SIG-M5 treated with dmso at 0.1 percent for 504 hours (cell line): ENCODE measurements around the gene ADD1.

Experiments
- DNase-seq: peaks from one replicate; lab custom pipeline; 2025; ENCODE audit not compliant: unreplicated experiment; lab: John Stamatoyannopoulos, UW

The ADD1 gene

GRCh38 chr4:2961811-2962441 lies 118.3 kb downstream of the ADD1 start:
- peak; percentile 66 for DNase-seq

DNA sequence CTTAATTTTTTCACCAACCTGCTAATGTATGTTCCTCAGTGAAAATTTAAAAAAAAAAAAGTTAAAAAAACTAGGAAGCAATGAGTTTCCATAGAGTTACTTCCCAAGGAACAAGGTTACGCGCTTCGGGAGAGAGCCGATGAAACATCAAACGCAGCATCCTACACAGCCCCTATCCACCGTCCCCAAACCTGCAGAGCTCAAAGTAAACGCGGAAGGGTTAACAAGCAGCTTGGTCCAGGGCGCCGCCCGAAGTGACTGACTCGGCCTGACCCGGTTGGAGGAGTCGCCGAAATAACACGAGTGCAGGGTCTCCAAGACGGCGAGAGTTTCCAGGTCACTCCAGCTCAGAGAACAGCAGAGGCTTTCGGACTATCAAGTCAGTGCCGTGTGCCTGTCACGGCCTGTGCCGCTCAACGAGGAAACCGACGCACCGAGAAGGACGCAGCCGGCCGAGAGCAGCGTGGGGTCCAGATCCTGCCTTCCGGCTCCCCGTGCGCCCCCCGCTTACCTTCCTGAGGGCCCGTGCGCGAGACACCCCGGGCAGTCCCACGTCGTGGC lies 119.0 kb downstream of the ADD1 start:
- peak; percentile 29 for DNase-seq

DNA sequence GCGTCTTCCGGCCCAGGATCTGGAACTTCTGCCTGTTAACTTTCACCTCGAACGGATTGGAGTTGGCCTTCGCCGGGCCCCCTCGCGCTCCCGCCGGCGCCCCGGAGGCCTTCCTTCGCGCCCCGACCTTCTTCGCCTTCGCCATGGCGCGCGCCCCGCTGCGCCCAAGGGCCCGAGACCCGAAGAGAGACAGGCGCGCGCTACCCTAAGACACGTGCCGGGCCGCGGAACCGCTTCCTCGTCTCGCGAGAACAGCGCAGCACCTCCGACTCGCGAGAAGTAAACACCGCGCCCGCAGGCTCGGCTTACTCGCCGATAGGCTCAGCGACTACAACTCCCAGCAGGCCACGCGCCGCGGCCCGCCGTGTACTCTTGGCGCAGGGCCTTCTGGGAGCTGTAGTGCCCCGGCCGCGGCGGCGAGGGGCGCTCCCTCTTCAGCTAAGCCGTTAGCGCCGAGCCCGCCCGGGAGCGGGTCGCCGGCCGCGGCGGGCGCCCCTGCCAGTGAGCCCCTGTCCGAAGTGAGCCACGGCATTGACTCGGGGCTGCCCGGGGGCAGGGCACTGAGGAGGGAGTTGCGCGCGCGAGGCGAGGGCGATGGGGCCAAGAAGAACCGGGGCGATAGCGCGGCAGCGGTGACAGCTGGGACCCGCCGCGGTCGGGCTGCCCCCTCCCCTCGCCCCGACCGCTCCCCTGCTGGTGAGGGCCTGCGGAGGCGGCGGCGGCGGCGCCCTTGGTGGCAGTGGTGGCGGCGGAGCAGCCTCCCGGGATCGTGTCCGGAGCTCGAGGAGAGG lies 119.7 kb downstream of the ADD1 start, which contains the start of the genes GRK4 and NOP14:
Gene GRK4, plus strand, starts transcription at position 397 of the 791 bp plus-strand sequence. CDS start 500 bp downstream, outside the sequence.
Gene NOP14, minus strand, starts transcription at position 232 of the 791 bp plus-strand sequence. Its CDS starts 87 bp downstream, at position 145.
- DNase-seq = peak; percentile 96

GRCh38 chr4:2963966-2964471 lies 120.4 kb downstream of the ADD1 start:
- no peak for DNase-seq

DNA sequence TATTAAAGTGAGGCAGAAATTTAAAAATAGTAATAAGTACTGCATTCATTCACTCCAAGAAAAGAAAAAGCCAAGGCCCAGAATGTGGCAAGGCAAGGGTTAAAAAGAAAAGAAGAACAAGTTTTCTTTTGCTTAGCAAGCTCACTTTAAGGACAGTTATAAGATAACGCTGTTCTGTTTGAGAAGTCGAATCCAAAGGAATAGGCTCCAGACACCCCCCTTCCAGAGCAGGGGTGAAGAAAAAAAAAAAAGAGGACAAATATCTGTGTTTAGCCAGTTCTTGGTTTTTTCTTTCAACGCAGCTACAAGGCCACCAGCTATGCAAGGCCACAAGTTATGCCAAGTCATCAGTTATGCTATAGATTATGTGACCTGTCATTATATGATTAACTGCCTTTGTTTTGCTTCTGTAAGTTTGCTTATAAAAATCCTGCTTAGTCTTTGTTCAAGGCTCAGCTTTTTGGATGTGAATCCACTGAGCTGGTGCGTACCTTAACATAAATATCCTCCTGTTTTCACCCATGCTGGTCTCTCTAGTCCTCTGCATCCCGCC lies 121.1 kb downstream of the ADD1 start:
- no peak for DNase-seq

- DNase-seq = no peak
Measured at GRCh38 chr4:2965262-2965661, 121.6 kb downstream of the ADD1 start.

DNA sequence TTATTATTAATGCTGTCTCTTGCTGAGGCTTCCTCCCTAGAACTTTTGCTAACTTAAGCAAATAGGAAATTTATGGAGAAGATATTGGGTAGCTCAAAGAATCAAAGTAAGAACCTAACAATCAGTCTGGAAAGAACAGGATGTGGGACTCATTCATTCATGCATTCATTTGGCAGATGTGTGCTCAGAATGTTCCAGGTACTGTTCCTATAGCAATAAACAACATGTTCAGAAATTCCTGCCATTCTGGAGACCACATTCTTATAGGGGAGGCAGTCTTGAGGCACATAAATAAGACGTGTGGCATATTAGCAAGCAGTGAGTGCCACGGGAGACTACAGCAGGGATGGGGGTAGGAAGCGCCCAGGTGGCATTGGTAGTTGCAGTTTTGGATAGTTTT lies 124.7 kb downstream of the ADD1 start:
- DNase-seq = no peak

DNA sequence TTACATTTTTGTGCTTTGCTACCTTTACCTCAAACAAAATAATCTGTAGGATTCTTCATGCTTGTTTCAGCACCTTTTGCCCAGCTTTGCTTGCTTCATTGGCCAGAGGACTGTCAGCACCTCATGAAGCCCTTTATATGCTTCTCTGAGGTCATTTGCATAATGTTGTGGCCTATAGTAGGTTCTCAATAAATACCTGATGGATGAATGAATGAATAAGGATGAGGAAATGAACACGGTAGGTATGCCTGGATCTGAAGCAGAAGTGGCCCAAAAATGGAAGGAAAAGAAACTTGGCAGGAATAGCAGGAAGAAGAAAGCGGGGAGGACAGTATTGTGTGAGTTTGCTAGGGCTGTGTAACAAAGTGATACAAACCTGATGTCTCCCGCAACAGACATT lies 127.6 kb downstream of the ADD1 start:
- no peak for DNase-seq

- no peak for DNase-seq
Measured at GRCh38 chr4:2977211-2978088, 133.8 kb downstream of the ADD1 start.
